Osteocyte (in vitro differentiated cells): ENCODE results near the gene IL17F. TPM values are rescaled to one million over a fixed set of nuclear protein-coding genes. Genes with fewer than 3 reads are reported as not detected.
"Not testable (repeated sequence)": the region's sequence is repeated elsewhere in the genome, so short reads cannot be mapped to it uniquely, and the experiment has no call there.

Experiments used
- DNase-seq: peaks from one replicate; pipeline ENCODE4 v3.0.0; 2021; ENCODE audit warnings: mixed read lengths; ENCODE audit not compliant: unreplicated experiment; ENCODE audit errors: extremely low spot score
- H3K27ac Mint-ChIP-seq: one replicate; pipeline ENCODE4 v1.8.0; 2021; ENCODE audit warnings: mild to moderate bottlenecking, mixed read lengths; ENCODE audit not compliant: unreplicated experiment
- H3K27me3 Mint-ChIP-seq: one replicate; pipeline ENCODE4 v1.8.0; 2021; ENCODE audit warnings: mixed read lengths; ENCODE audit not compliant: unreplicated experiment
- H3K36me3 Mint-ChIP-seq: one replicate; pipeline ENCODE4 v1.8.0; 2021; ENCODE audit warnings: mixed read lengths; ENCODE audit not compliant: unreplicated experiment
- H3K4me1 Mint-ChIP-seq: one replicate; pipeline ENCODE4 v1.8.0; 2021; ENCODE audit warnings: mixed read lengths; ENCODE audit not compliant: unreplicated experiment
- H3K4me3 Mint-ChIP-seq: one replicate; pipeline ENCODE4 v1.8.0; 2021; ENCODE audit warnings: mild to moderate bottlenecking, moderate library complexity, mixed read lengths; ENCODE audit not compliant: unreplicated experiment
- H3K9me3 Mint-ChIP-seq: one replicate; pipeline ENCODE4 v1.8.0; 2021; ENCODE audit warnings: mixed read lengths; ENCODE audit not compliant: unreplicated experiment
- CTCF ChIP-seq: fragments of 200-600 bp; sonication (generic); IDR thresholded peaks from 2 replicates; pipeline ENCODE4 v1.5.0; 2021; ENCODE audit warnings: antibody characterized with exemption, mild to moderate bottlenecking, moderate library complexity
- total RNA-seq: library from RNA; stranded (reverse); gene quantifications from 2 replicates; pipeline ENCODE4 v1.2.1, GENCODE V29; 2021

IL17F gene
- total RNA-seq, 1 donor from 2014 or later, result not detected

GRCh38 chr6:52208612-52209011 is 35.7 kb downstream of the IL17F start:
- H3K9me3 Mint-ChIP-seq, result no peaks in the 10 kb centered on the region
- H3K27me3 Mint-ChIP-seq, result peaks cover 10% of the 10 kb centered on the region
- no peak overlapping the region for H3K27ac Mint-ChIP-seq
- H3K4me3 Mint-ChIP-seq, result no peak overlapping the region
- DNase-seq, result no peak
- no peaks in the 10 kb centered on the region for H3K4me1 Mint-ChIP-seq
- TF ChIP-seq CTCF, result no peak
- H3K36me3 Mint-ChIP-seq, result no peaks in the 10 kb centered on the region

GRCh38 chr6:52207066-52207465 is 37.2 kb downstream of the IL17F start:
- peaks cover 8% of the 10 kb centered on the region for H3K27me3 Mint-ChIP-seq
- H3K36me3 Mint-ChIP-seq, result no peaks in the 10 kb centered on the region
- H3K4me3 Mint-ChIP-seq, result no peak overlapping the region
- no peaks in the 10 kb centered on the region for H3K9me3 Mint-ChIP-seq
- TF ChIP-seq CTCF, result no peak
- no peak overlapping the region for H3K27ac Mint-ChIP-seq
- H3K4me1 Mint-ChIP-seq, result no peaks in the 10 kb centered on the region
- DNase-seq, result no peak

GRCh38 chr6:52201493-52201892 is 42.8 kb downstream of the IL17F start:
- H3K4me3 Mint-ChIP-seq, result no peak overlapping the region
- no peak for TF ChIP-seq CTCF
- H3K36me3 Mint-ChIP-seq, result peaks cover 3% of the 10 kb centered on the region
- no peak for DNase-seq
- H3K9me3 Mint-ChIP-seq, result peaks cover 23% of the 10 kb centered on the region
- H3K27me3 Mint-ChIP-seq, result no peaks in the 10 kb centered on the region
- H3K27ac Mint-ChIP-seq, result no peak overlapping the region
- H3K4me1 Mint-ChIP-seq, result no peaks in the 10 kb centered on the region

- DNase-seq, result no peak
- peaks cover 23% of the 10 kb centered on the region for H3K9me3 Mint-ChIP-seq
- TF ChIP-seq CTCF, result no peak
These were observed 43.3 kb downstream of the IL17F start for GRCh38 chr6:52201046-52201445.

GRCh38 chr6:52200088-52200487 is 44.2 kb downstream of the IL17F start:
- not testable (repeated sequence) for H3K27ac Mint-ChIP-seq, H3K27me3 Mint-ChIP-seq, H3K36me3 Mint-ChIP-seq, DNase-seq, H3K4me3 Mint-ChIP-seq, H3K4me1 Mint-ChIP-seq
- H3K9me3 Mint-ChIP-seq, result peaks cover 23% of the 10 kb centered on the region

More at GRCh38 chr6:52201046-52201445, 43.3 kb downstream of the IL17F start:
- Mint-ChIP-seq H3K4me1 (no peaks in the 10 kb centered on the region), H3K27ac (no peak overlapping the region), H3K36me3 (peaks cover 3% of the 10 kb centered on the region), H3K4me3 (no peak overlapping the region), H3K27me3 (no peaks in the 10 kb centered on the region)

GRCh38 chr6:52195886-52196285 is 48.4 kb downstream of the IL17F start:
- peaks cover 3% of the 10 kb centered on the region for H3K27me3 Mint-ChIP-seq
- TF ChIP-seq CTCF, result no peak
- no peak overlapping the region for H3K27ac Mint-ChIP-seq
- DNase-seq, result no peak
- H3K9me3 Mint-ChIP-seq, result peaks cover 19% of the 10 kb centered on the region
- H3K4me3 Mint-ChIP-seq, result no peak overlapping the region
- peaks cover 3% of the 10 kb centered on the region for H3K36me3 Mint-ChIP-seq
- no peaks in the 10 kb centered on the region for H3K4me1 Mint-ChIP-seq
